ENCODE data around the gene TPP2. TPM values are rescaled to one million over a fixed set of nuclear protein-coding genes. Genes with fewer than 3 reads are reported as not detected.
A peak's percentile ranks its signal among the peaks of the same experiment; 100 is the strongest.

TPP2 gene
- total RNA-seq, 1 experiment from 2014 or later = 35.1 TPM

DNA sequence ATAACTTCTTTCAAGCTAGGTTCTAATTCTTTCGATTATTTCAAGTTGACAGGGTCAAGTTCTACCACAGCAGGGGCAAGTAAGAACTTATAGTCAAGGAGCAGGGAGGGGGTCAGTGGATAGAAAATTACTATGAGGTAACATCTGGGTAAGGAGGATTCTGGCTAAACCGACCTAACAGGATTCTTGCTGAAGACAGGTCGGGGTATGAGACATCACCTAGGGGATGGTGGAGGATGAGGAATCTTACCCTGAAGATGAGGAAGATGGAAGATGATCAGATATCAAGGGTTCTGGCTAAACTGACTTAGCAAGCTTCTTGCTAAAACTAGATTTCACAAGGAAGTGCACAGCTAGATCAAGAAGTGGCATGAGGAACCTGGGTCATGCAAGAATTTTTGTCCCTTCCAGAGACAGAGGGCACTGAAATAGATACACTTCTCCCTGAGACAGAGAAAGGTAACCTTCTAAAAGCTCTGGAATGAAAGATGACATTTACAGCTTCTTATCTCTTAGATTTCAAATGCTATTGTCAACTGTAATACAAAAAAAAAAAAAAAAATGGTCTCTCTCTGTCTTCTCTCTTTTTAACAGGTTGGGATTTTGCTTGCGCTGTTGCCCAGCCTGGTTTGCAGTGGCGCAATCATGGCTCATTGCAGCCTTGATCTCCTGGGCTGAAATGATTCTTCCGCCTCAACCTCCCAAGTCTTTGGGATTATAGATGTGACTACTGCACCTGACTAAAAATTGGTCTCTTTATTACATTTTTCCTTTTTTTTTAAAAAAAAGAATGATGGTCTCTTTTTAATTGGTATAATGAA lies 107.7 kb downstream of the TPP2 start:
- TF ChIP-seq, protein P1, sequence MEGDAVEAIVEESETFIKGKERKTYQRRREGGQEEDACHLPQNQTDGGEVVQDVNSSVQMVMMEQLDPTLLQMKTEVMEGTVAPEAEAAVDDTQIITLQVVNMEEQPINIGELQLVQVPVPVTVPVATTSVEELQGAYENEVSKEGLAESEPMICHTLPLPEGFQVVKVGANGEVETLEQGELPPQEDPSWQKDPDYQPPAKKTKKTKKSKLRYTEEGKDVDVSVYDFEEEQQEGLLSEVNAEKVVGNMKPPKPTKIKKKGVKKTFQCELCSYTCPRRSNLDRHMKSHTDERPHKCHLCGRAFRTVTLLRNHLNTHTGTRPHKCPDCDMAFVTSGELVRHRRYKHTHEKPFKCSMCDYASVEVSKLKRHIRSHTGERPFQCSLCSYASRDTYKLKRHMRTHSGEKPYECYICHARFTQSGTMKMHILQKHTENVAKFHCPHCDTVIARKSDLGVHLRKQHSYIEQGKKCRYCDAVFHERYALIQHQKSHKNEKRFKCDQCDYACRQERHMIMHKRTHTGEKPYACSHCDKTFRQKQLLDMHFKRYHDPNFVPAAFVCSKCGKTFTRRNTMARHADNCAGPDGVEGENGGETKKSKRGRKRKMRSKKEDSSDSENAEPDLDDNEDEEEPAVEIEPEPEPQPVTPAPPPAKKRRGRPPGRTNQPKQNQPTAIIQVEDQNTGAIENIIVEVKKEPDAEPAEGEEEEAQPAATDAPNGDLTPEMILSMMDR (conservative IDR thresholded peaks at IDR 0.05) = no peak
- no peak for TF ChIP-seq EZH2 (IDR thresholded peaks at IDR 0.05; ENCODE audit: low read depth)
- intact Hi-C loops (cut with micrococcal nuclease; ENCODE audit: unreplicated experiment) = no loop called here
- Histone ChIP-seq H3K4me3 (peak overlapping the region; percentile 7; the same call in 1 of the 2 replicates), H3K27me3 (ENCODE audit: insufficient read depth, low read depth) (no peaks in the 10 kb centered on the region), H3K4me2 (peak overlapping the region; percentile 68), H4K20me1 (ENCODE audit: insufficient read depth) (no peaks in the 10 kb centered on the region), H3K4me1 (replicated peaks; ENCODE audit: insufficient read depth) (peaks cover 63% of the 10 kb centered on the region), H3K36me3 (ENCODE audit: low read depth) (no peaks in the 10 kb centered on the region), H3K79me2 (ENCODE audit: low read depth) (no peaks in the 10 kb centered on the region), H3K9me3 (ENCODE audit: insufficient read depth, low read depth) (no peaks in the 10 kb centered on the region), H3F3A (ENCODE audit: insufficient read depth, low read depth) (peaks cover 47% of the 10 kb centered on the region), H3K9me2 (ENCODE audit: insufficient read depth) (no peaks in the 10 kb centered on the region), H2AFZ (no peak overlapping the region), H3K27ac (peak overlapping the region; percentile 69)
- DNase-seq = peak; percentile 31 to 90
- CTCF ChIA-PET = no interaction called here
- POLR2A ChIA-PET (ENCODE audit: unreplicated experiment) = no interaction called here
- no TSS peak for BruUV-seq (replicated peaks)

GRCh38 chr13:102707467-102707866 lies 110.7 kb downstream of the TPP2 start:
- TF ChIP-seq EZH2 (IDR thresholded peaks at IDR 0.05; ENCODE audit: low read depth) = no peak
- TF ChIP-seq, protein P1 (conservative IDR thresholded peaks at IDR 0.05) = no peak
- no TSS peak for BruUV-seq (replicated peaks)
- Histone ChIP-seq H2AFZ (no peak overlapping the region), H3K4me3 (no peak overlapping the region), H3K4me1 (replicated peaks; ENCODE audit: insufficient read depth) (peaks cover 58% of the 10 kb centered on the region), H3F3A (ENCODE audit: insufficient read depth, low read depth) (peaks cover 43% of the 10 kb centered on the region), H3K79me2 (ENCODE audit: low read depth) (no peaks in the 10 kb centered on the region), H3K9me3 (ENCODE audit: insufficient read depth, low read depth) (no peaks in the 10 kb centered on the region), H4K20me1 (ENCODE audit: insufficient read depth) (no peaks in the 10 kb centered on the region), H3K4me2 (peak overlapping the region; percentile 49), H3K27me3 (ENCODE audit: insufficient read depth, low read depth) (no peaks in the 10 kb centered on the region), H3K9me2 (ENCODE audit: insufficient read depth) (no peaks in the 10 kb centered on the region), H3K27ac (peak overlapping the region; percentile 41; the same call in 1 of the 2 replicates), H3K36me3 (ENCODE audit: low read depth) (no peaks in the 10 kb centered on the region)
- intact Hi-C loops (cut with micrococcal nuclease; ENCODE audit: unreplicated experiment) = no loop called here
- ChIA-PET POLR2A (ENCODE audit: unreplicated experiment) (no interaction called here), CTCF (no interaction called here)
- peak in 1 of 2 experiments; percentile 70 for DNase-seq

DNA sequence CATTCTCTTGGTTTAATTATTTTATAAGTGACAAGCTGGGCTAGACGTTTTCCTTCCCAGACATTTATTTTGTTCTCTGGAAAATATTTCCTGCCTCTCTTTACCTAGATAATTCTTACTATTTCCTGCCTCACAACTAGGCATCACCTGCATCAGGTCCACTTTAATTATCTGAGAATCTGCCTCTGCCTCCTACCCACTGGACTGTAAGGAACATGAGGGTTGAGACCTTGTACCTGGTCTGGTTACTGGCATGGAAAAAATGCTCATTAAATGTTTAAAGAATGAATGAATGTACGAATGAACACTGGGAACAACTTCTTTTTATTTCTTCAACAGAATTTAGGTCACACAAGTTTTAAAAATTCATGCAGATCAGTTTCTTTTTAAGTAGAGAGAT lies 111.4 kb downstream of the TPP2 start:
- POLR2A ChIA-PET (ENCODE audit: unreplicated experiment) = interaction anchor here (0.5 kb wide), 1 partner anchor 1450 kb away, joined by 10 read pairs; no protein-coding TSS in a partner anchor
- Histone ChIP-seq H3K9me2 (ENCODE audit: insufficient read depth) (no peaks in the 10 kb centered on the region), H3K36me3 (ENCODE audit: low read depth) (no peaks in the 10 kb centered on the region), H3K27ac (peak overlapping the region; percentile 41; the same call in 1 of the 2 replicates), H4K20me1 (ENCODE audit: insufficient read depth) (no peaks in the 10 kb centered on the region), H3K4me1 (replicated peaks; ENCODE audit: insufficient read depth) (peaks cover 53% of the 10 kb centered on the region), H3K4me3 (no peak overlapping the region), H3K79me2 (ENCODE audit: low read depth) (no peaks in the 10 kb centered on the region), H3K9me3 (ENCODE audit: insufficient read depth, low read depth) (no peaks in the 10 kb centered on the region), H3K4me2 (no peak overlapping the region), H2AFZ (no peak overlapping the region), H3K27me3 (ENCODE audit: insufficient read depth, low read depth) (no peaks in the 10 kb centered on the region), H3F3A (ENCODE audit: insufficient read depth, low read depth) (peaks cover 36% of the 10 kb centered on the region)
- DNase-seq = no peak
- no peak for TF ChIP-seq EZH2 (IDR thresholded peaks at IDR 0.05; ENCODE audit: low read depth)
- TF ChIP-seq, protein P1 (conservative IDR thresholded peaks at IDR 0.05) = no peak
- BruUV-seq (replicated peaks) = no TSS peak
- intact Hi-C loops (cut with micrococcal nuclease; ENCODE audit: unreplicated experiment) = no loop called here
- CTCF ChIA-PET = no interaction called here
